Ectodermal cell (in vitro differentiated cells): ENCODE data around the gene SPOP.
A peak's percentile ranks its signal among the peaks of the same experiment; 100 is the strongest.

Source experiments
- H3K27ac ChIP-seq: 2 replicates; pipeline ENCODE4 v1.7.0; 2013; ENCODE audit warnings: mild to moderate bottlenecking, low read depth, low read length; ENCODE audit not compliant: insufficient read depth, poor library complexity, severe bottlenecking
- H3K27me3 ChIP-seq: 2 replicates; pipeline ENCODE4 v1.7.0; 2013; ENCODE audit warnings: mild to moderate bottlenecking, low read length; ENCODE audit not compliant: insufficient read depth, control insufficient read depth, poor library complexity, severe bottlenecking
- H3K36me3 ChIP-seq: one replicate; pipeline ENCODE4 v1.7.0; 2013; ENCODE audit warnings: low read length; ENCODE audit not compliant: control insufficient read depth, insufficient read depth
- H3K4me1 ChIP-seq: one replicate; pipeline ENCODE4 v1.7.0; 2013; ENCODE audit warnings: low read length; ENCODE audit not compliant: control insufficient read depth, insufficient read depth
- H3K4me3 ChIP-seq: 2 replicates; pipeline ENCODE4 v1.7.0; 2013; ENCODE audit warnings: low read depth, low read length, control low read depth; ENCODE audit not compliant: insufficient read depth
- H3K9me3 ChIP-seq: 2 replicates; pipeline ENCODE4 v1.7.0; 2013; ENCODE audit warnings: mild to moderate bottlenecking, low read length, moderate library complexity; ENCODE audit not compliant: control insufficient read depth
- WGBS, 2 experiments: methylation state at CpG; one replicate each; pipeline ENCODE4 v1.1.7; 2013; ENCODE audit warnings: missing lambda C conversion rate in 2 of 2; 5-methylcytosine and 5-hydroxymethylcytosine counted together

The SPOP gene

GRCh38 chr17:49621420-49621819 lies 56.5 kb downstream of the SPOP start:
- peaks cover 36% of the 10 kb centered on the region for H3K36me3 ChIP-seq
- H3K27me3 ChIP-seq, result no peaks in the 10 kb centered on the region

GRCh38 chr17:49618028-49618611 lies 59.8 kb downstream of the SPOP start:
- no peaks in the 10 kb centered on the region for H3K4me1 ChIP-seq
- H3K4me3 ChIP-seq, result no peak overlapping the region
- no peak overlapping the region for H3K27ac ChIP-seq
- H3K27me3 ChIP-seq, result no peaks in the 10 kb centered on the region
- peaks cover 36% of the 10 kb centered on the region for H3K36me3 ChIP-seq
- no peaks in the 10 kb centered on the region for H3K9me3 ChIP-seq
- WGBS, 2 experiments, result 89 to 90% methylated on average over 3 of the region's 3 CpGs

More at GRCh38 chr17:49621420-49621819, 56.5 kb downstream of the SPOP start:
- Histone ChIP-seq H3K27ac (no peak overlapping the region), H3K4me1 (no peaks in the 10 kb centered on the region), H3K4me3 (no peak overlapping the region), H3K9me3 (no peaks in the 10 kb centered on the region)

GRCh38 chr17:49616601-49617131 lies 61.2 kb downstream of the SPOP start:
- H3K36me3 ChIP-seq, result peaks cover 25% of the 10 kb centered on the region
- H3K27me3 ChIP-seq, result no peaks in the 10 kb centered on the region
- H3K27ac ChIP-seq, result no peak overlapping the region
- 97 to 98% methylated on average over 10 of the region's 10 CpGs for WGBS, 2 experiments
- H3K4me3 ChIP-seq, result no peak overlapping the region
- no peaks in the 10 kb centered on the region for H3K9me3 ChIP-seq
- H3K4me1 ChIP-seq, result no peaks in the 10 kb centered on the region

GRCh38 chr17:49616086-49616485 lies 61.8 kb downstream of the SPOP start:
- no peak overlapping the region for H3K4me3 ChIP-seq
- H3K27me3 ChIP-seq, result no peaks in the 10 kb centered on the region
- H3K36me3 ChIP-seq, result peaks cover 21% of the 10 kb centered on the region
- H3K4me1 ChIP-seq, result no peaks in the 10 kb centered on the region
- 91 to 95% methylated on average over 2 to 3 of the region's 3 CpGs for WGBS, 2 experiments
- no peaks in the 10 kb centered on the region for H3K9me3 ChIP-seq
- H3K27ac ChIP-seq, result no peak overlapping the region

- no peaks in the 10 kb centered on the region for H3K9me3 ChIP-seq
- no peak overlapping the region for H3K27ac ChIP-seq
- no peaks in the 10 kb centered on the region for H3K27me3 ChIP-seq
- no peak overlapping the region for H3K4me3 ChIP-seq
- peaks cover 24% of the 10 kb centered on the region for H3K36me3 ChIP-seq
- no peaks in the 10 kb centered on the region for H3K4me1 ChIP-seq
- WGBS, 2 experiments, result 100% methylated on average over 1 of the region's 1 CpG
These were observed 64.6 kb downstream of the SPOP start for GRCh38 chr17:49613182-49613800.

GRCh38 chr17:49612726-49613125 lies 65.2 kb downstream of the SPOP start:
- no peak overlapping the region for H3K27ac ChIP-seq
- WGBS, 2 experiments, result 95 to 100% methylated on average over 1 of the region's 1 CpG
- H3K4me1 ChIP-seq, result no peaks in the 10 kb centered on the region
- no peak overlapping the region for H3K4me3 ChIP-seq
- peaks cover 25% of the 10 kb centered on the region for H3K36me3 ChIP-seq
- no peaks in the 10 kb centered on the region for H3K27me3 ChIP-seq
- H3K9me3 ChIP-seq, result no peaks in the 10 kb centered on the region

- no peak overlapping the region for H3K27ac ChIP-seq
- WGBS, 2 experiments, result 92 to 96% methylated on average over 5 of the region's 5 CpGs
- H3K9me3 ChIP-seq, result no peaks in the 10 kb centered on the region
- peaks cover 29% of the 10 kb centered on the region for H3K36me3 ChIP-seq
- no peaks in the 10 kb centered on the region for H3K4me1 ChIP-seq
- no peaks in the 10 kb centered on the region for H3K27me3 ChIP-seq
- no peak overlapping the region for H3K4me3 ChIP-seq
These were observed 66.9 kb downstream of the SPOP start for GRCh38 chr17:49610883-49611584.

- 90 to 94% methylated on average over 7 of the region's 7 CpGs for WGBS, 2 experiments
These were observed 73.5 kb downstream of the SPOP start for GRCh38 chr17:49604314-49604869.

GRCh38 chr17:49603720-49604119 lies 74.2 kb downstream of the SPOP start:
- H3K4me1 ChIP-seq, result peaks cover 44% of the 10 kb centered on the region
- H3K36me3 ChIP-seq, result peaks cover 19% of the 10 kb centered on the region
- H3K4me3 ChIP-seq, result no peak overlapping the region
- H3K27me3 ChIP-seq, result no peaks in the 10 kb centered on the region
- no peaks in the 10 kb centered on the region for H3K9me3 ChIP-seq
- H3K27ac ChIP-seq, result peak overlapping the region; percentile 5
- 97 to 98% methylated on average over 2 of the region's 2 CpGs for WGBS, 2 experiments

More at GRCh38 chr17:49604314-49604869, 73.5 kb downstream of the SPOP start:
- peaks cover 24% of the 10 kb centered on the region for H3K36me3 ChIP-seq
- H3K4me1 ChIP-seq, result peaks cover 44% of the 10 kb centered on the region
- H3K4me3 ChIP-seq, result no peak overlapping the region
- H3K27me3 ChIP-seq, result no peaks in the 10 kb centered on the region
- H3K27ac ChIP-seq, result no peak overlapping the region
- no peaks in the 10 kb centered on the region for H3K9me3 ChIP-seq

- peak overlapping the region; percentile 5 for H3K27ac ChIP-seq
- H3K27me3 ChIP-seq, result no peaks in the 10 kb centered on the region
- H3K4me3 ChIP-seq, result no peak overlapping the region
- 62 to 72% methylated on average over 3 of the region's 3 CpGs for WGBS, 2 experiments
- peaks cover 44% of the 10 kb centered on the region for H3K4me1 ChIP-seq
- H3K36me3 ChIP-seq, result peaks cover 18% of the 10 kb centered on the region
- H3K9me3 ChIP-seq, result no peaks in the 10 kb centered on the region
These were observed 74.7 kb downstream of the SPOP start for GRCh38 chr17:49603238-49603637.
